Testis (tissue), 2 donors: Measurements from ENCODE around the gene ARFGAP3.

Experiments
- CTCF ChIP-seq, 3 experiments: fragments of 450-650 bp in 2 of 3; fragments of 200-600 bp in 1 of 3; sonication (generic) in 1 of 3; IDR thresholded peaks; one replicate each; pipeline ENCODE4 v1.5.1; 2016 to 2019; ENCODE audit warnings: antibody characterized with exemption in 3 of 3, mild to moderate bottlenecking in 2 of 3, moderate library complexity in 1 of 3
- POLR2A ChIP-seq: fragments of 450-650 bp; IDR thresholded peaks from one replicate; pipeline ENCODE4 v1.6.1; 2017; ENCODE audit warnings: antibody characterized with exemption, mild to moderate bottlenecking, moderate library complexity

GRCh38 chr22:42752230-42752746, 104.8 kb downstream of the ARFGAP3 start:
- TF ChIP-seq CTCF (IDR thresholded peaks at IDR 0.05): no peak
- TF ChIP-seq POLR2A: no peak
